Loucy (cell line): ENCODE data around the gene NADSYN1.

Source experiments
- EZH2phosphoT487 ChIP-seq: fragments of 200-600 bp; IDR thresholded peaks from 2 replicates; pipeline ENCODE4 v1.6.1; 2018; ENCODE audit warnings: antibody characterized with exemption, mild to moderate bottlenecking, moderate library complexity, borderline replicate concordance
- TF ChIP-seq, protein P1 (sequence below): fragments of 200-600 bp; sonication (generic); conservative IDR thresholded peaks from 2 replicates; pipeline ENCODE4 v1.5.1; 2014; ENCODE audit warnings: mild to moderate bottlenecking, antibody characterized with exemption, low read length

- TF ChIP-seq, protein P1, sequence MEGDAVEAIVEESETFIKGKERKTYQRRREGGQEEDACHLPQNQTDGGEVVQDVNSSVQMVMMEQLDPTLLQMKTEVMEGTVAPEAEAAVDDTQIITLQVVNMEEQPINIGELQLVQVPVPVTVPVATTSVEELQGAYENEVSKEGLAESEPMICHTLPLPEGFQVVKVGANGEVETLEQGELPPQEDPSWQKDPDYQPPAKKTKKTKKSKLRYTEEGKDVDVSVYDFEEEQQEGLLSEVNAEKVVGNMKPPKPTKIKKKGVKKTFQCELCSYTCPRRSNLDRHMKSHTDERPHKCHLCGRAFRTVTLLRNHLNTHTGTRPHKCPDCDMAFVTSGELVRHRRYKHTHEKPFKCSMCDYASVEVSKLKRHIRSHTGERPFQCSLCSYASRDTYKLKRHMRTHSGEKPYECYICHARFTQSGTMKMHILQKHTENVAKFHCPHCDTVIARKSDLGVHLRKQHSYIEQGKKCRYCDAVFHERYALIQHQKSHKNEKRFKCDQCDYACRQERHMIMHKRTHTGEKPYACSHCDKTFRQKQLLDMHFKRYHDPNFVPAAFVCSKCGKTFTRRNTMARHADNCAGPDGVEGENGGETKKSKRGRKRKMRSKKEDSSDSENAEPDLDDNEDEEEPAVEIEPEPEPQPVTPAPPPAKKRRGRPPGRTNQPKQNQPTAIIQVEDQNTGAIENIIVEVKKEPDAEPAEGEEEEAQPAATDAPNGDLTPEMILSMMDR = no peak
- TF ChIP-seq EZH2phosphoT487 = no peak
Observed at GRCh38 chr11:71446942-71447688, 5.9 kb upstream of the NADSYN1 start.
